WERI-Rb-1 (cell line): ENCODE results near the gene ASTN1.

ENCODE experiments used
- DNase-seq: peaks from one replicate; pipeline ENCODE4 v3.0.0-alpha.2; 2020
- H3K27ac ChIP-seq: fragments of 250-450 bp; sonication (Bioruptor Pico); 2 replicates; pipeline ENCODE4 v1.5.1; 2020; ENCODE audit warnings: mild to moderate bottlenecking, moderate library complexity
- H3K27me3 ChIP-seq: fragments of 250-450 bp; sonication (Bioruptor Pico); 2 replicates; pipeline ENCODE4 v1.5.1; 2021; ENCODE audit warnings: mild to moderate bottlenecking, low read depth, moderate library complexity; ENCODE audit not compliant: insufficient read depth, severe bottlenecking
- H3K36me3 ChIP-seq: fragments of 250-450 bp; sonication (Bioruptor Pico); 2 replicates; pipeline ENCODE4 v1.5.1; 2020; ENCODE audit warnings: mild to moderate bottlenecking, moderate library complexity
- H3K4me3 ChIP-seq: 2 replicates; pipeline ENCODE4 v1.5.1; 2011; ENCODE audit warnings: low read depth, mild to moderate bottlenecking, control low read depth, low read length
- H3K9me3 ChIP-seq: fragments of 250-450 bp; sonication (Bioruptor Pico); 2 replicates; pipeline ENCODE4 v1.5.1; 2021; ENCODE audit warnings: mild to moderate bottlenecking, moderate library complexity; ENCODE audit not compliant: severe bottlenecking
- CTCF ChIP-seq: IDR thresholded peaks from 2 replicates; pipeline ENCODE4 v1.5.1; 2011; ENCODE audit warnings: low read depth, mild to moderate bottlenecking, control low read depth, inconsistent platforms, low read length

Gene ASTN1

GRCh38 chr1:176854758-176855745 lies 309.5 kb downstream of the ASTN1 start:
- Histone ChIP-seq H3K9me3 (no peaks in the 10 kb centered on the region), H3K36me3 (no peaks in the 10 kb centered on the region), H3K4me3 (no peak overlapping the region), H3K27me3 (no peaks in the 10 kb centered on the region), H3K27ac (no peak overlapping the region)
- no peak for TF ChIP-seq CTCF
- DNase-seq, result no peak

- no peak for DNase-seq
- Histone ChIP-seq H3K27ac (no peak overlapping the region), H3K36me3 (no peaks in the 10 kb centered on the region), H3K4me3 (no peak overlapping the region), H3K9me3 (no peaks in the 10 kb centered on the region), H3K27me3 (no peaks in the 10 kb centered on the region)
- no peak for TF ChIP-seq CTCF
These were observed 310.4 kb downstream of the ASTN1 start for GRCh38 chr1:176854121-176854520.

GRCh38 chr1:176853503-176853902 lies 311.0 kb downstream of the ASTN1 start:
- H3K4me3 ChIP-seq, result no peak overlapping the region
- H3K9me3 ChIP-seq, result no peaks in the 10 kb centered on the region
- H3K27ac ChIP-seq, result no peak overlapping the region
- H3K36me3 ChIP-seq, result no peaks in the 10 kb centered on the region
- no peaks in the 10 kb centered on the region for H3K27me3 ChIP-seq
- DNase-seq, result no peak
- TF ChIP-seq CTCF, result no peak

GRCh38 chr1:176852124-176852523 lies 312.4 kb downstream of the ASTN1 start:
- DNase-seq, result no peak
- no peaks in the 10 kb centered on the region for H3K27me3 ChIP-seq
- H3K9me3 ChIP-seq, result no peaks in the 10 kb centered on the region
- H3K4me3 ChIP-seq, result no peak overlapping the region
- H3K36me3 ChIP-seq, result no peaks in the 10 kb centered on the region
- no peak overlapping the region for H3K27ac ChIP-seq
- TF ChIP-seq CTCF, result no peak

- no peaks in the 10 kb centered on the region for H3K9me3 ChIP-seq
- no peak for DNase-seq
- TF ChIP-seq CTCF, result no peak
- H3K4me3 ChIP-seq, result no peak overlapping the region
- no peak overlapping the region for H3K27ac ChIP-seq
- H3K27me3 ChIP-seq, result no peaks in the 10 kb centered on the region
- H3K36me3 ChIP-seq, result no peaks in the 10 kb centered on the region
These were observed 313.6 kb downstream of the ASTN1 start for GRCh38 chr1:176850871-176851270.
